Measurements from ENCODE around the gene TMEM209. TPM values are rescaled to one million over a fixed set of nuclear protein-coding genes. Genes with fewer than 3 reads are reported as not detected.
"Not testable (repeated sequence)": the region's sequence is repeated elsewhere in the genome, so short reads cannot be mapped to it uniquely, and the experiment has no call there.

Gene TMEM209
- 10 to 100 TPM; 14.2 to 17.3 (median 16.9) TPM for total RNA-seq (2021; fragmentation: NEBNext Ultra II Directional; extraction: Animal tissue kit (Norgen Biotek cat#: 25700))
- long read RNA-seq, transcript TMEM209-201 (15 exons, 3,545 nt), result major isoform, 8 of 18 reads
- long read RNA-seq, partial matches to known transcripts, result 3 of 18 reads
- long read RNA-seq, other reads (novel, unspliced or antisense), result 6 of 18 reads

DNA sequence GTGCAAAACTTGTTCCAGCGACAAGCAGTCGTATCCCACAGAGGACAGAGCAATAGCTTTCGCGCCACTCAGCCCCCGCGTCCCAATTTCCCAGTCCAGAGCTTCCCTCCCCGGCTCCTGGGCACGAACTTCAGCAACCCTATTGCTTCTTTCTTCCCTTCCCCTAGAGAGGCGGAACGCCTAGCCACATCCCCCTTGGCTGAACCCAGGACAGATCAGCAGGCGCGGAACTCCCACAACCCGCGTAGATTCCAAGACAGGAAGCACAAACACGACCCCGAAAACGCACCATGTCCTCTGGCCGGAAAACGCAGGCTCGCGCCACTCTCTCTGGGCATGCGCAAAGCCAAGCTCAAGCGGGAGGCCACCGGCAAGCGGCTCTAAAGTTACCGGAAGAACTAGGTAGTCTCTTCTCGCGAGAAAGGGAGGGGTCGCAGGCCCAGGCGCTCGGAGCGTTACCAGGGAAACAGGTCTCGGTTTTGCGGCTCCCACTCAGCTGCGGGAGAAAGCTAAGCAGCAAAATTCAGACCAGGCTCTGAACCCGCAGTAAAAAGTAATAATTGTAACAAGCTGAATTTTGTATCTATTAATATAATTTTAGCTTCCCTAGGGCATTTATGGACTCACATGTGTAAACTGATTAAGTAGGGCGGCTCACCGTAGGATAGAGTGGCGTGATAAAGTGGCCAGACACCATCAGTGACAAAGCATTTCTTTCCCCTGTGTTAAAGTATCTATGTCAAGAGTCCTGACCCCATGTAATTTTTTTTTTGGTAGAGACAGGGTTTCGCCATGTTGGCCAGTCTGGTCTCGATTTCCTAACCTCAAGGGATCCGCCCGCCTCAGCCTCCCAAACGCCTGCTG is at the start of gene TMEM209:
TMEM209 (minus strand) TSS at position 323 of the 864 bp plus-strand sequence; CDS start at position 292, 31 bp downstream.
- Mint-ChIP-seq H3K36me3 (ENCODE audit: low read depth) (peaks cover 32% of the 10 kb centered on the region), H3K4me3 (peak within 1 kb of the TSS; percentile 100), H3K27ac (peak within 1 kb of the TSS; percentile 99), H3K4me1 (ENCODE audit: low read depth) (peaks cover 47% of the 10 kb centered on the region), H3K27me3 (ENCODE audit: insufficient read depth) (peaks cover 6% of the 10 kb centered on the region), H3K9me3 (no peaks in the 10 kb centered on the region)
- peak; percentile 95 for DNase-seq
- TF ChIP-seq, protein P1, sequence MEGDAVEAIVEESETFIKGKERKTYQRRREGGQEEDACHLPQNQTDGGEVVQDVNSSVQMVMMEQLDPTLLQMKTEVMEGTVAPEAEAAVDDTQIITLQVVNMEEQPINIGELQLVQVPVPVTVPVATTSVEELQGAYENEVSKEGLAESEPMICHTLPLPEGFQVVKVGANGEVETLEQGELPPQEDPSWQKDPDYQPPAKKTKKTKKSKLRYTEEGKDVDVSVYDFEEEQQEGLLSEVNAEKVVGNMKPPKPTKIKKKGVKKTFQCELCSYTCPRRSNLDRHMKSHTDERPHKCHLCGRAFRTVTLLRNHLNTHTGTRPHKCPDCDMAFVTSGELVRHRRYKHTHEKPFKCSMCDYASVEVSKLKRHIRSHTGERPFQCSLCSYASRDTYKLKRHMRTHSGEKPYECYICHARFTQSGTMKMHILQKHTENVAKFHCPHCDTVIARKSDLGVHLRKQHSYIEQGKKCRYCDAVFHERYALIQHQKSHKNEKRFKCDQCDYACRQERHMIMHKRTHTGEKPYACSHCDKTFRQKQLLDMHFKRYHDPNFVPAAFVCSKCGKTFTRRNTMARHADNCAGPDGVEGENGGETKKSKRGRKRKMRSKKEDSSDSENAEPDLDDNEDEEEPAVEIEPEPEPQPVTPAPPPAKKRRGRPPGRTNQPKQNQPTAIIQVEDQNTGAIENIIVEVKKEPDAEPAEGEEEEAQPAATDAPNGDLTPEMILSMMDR (IDR thresholded peaks at IDR 0.05), result no peak

DNA sequence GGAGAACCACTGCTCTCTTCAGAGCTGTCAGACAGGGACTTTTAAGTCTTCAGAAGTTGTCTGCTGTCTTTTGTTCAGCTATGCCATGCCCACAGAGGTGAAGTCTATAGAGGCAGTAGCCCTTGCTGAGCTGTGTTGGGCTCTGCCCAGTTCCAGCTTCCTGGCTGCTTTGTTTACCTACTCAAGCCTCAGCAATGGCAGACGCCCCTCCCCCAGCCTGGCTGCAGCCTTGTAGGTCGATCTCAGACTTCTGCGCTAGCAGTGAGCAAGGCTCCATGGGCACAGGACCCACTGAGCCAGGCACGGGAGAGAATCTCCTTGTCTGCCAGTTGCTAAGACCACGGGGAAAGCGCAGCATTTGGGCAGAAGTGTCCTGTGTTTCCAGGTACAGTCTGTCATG is 49.3 kb upstream of the TMEM209 start:
- Mint-ChIP-seq H3K9me3 (peaks cover 44% of the 10 kb centered on the region), H3K27ac (no peak overlapping the region), H3K4me3 (no peak overlapping the region), H3K27me3 (ENCODE audit: insufficient read depth) (peaks cover 41% of the 10 kb centered on the region), H3K4me1 (ENCODE audit: low read depth) (no peaks in the 10 kb centered on the region), H3K36me3 (ENCODE audit: low read depth) (peaks cover 16% of the 10 kb centered on the region)
- no peak for DNase-seq
- TF ChIP-seq, protein P1 (IDR thresholded peaks at IDR 0.05), result no peak

DNA sequence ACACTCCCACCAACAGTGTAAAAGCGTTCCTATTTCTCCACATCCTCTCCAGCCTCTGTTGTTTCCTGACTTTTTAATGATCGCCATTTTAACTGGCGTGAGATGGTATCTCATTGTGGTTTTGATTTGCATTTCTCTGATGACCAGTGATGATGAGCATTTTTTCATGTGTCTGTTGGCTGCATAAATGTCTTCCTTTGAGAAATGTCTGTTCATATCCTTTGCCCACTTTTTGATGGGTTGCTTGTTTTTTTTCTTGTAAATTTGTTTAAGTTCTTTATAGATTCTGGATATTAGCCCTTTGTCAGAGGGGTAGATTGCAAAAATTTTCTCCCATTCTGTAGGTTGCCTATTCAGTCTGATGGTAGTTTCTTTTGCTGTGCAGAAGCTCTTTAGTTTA is 44.4 kb upstream of the TMEM209 start:
- H3K4me1 Mint-ChIP-seq (ENCODE audit: low read depth); H3K27ac Mint-ChIP-seq; H3K4me3 Mint-ChIP-seq; DNase-seq: not testable (repeated sequence)
- peaks cover 44% of the 10 kb centered on the region for H3K27me3 Mint-ChIP-seq (ENCODE audit: insufficient read depth)
- H3K9me3 Mint-ChIP-seq, result peaks cover 19% of the 10 kb centered on the region
- peaks cover 14% of the 10 kb centered on the region for H3K36me3 Mint-ChIP-seq (ENCODE audit: low read depth)

DNA sequence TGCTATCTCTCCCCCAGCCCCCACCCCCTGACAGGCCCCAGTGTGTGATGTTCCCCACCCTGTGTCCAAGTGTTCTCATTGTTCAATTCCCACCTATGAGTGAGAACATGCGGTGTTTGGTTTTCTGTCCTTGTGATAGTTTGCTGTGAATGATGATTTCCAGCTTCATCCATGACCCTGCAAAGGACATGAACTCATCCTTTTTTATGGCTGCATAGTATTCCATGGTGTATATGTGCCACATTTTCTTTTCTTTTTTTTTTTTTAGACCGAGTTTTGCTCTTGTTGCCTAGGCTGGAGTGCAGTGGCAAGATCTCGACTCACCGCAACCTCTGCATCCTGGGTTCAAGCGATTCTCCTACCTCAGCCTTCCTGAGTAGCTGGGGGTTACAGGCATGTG is 43.6 kb upstream of the TMEM209 start:
- not testable (repeated sequence) for H3K27ac Mint-ChIP-seq; H3K4me1 Mint-ChIP-seq (ENCODE audit: low read depth); H3K4me3 Mint-ChIP-seq; DNase-seq
- Mint-ChIP-seq H3K9me3 (peaks cover 15% of the 10 kb centered on the region), H3K36me3 (ENCODE audit: low read depth) (peaks cover 14% of the 10 kb centered on the region), H3K27me3 (ENCODE audit: insufficient read depth) (peaks cover 48% of the 10 kb centered on the region)

DNA sequence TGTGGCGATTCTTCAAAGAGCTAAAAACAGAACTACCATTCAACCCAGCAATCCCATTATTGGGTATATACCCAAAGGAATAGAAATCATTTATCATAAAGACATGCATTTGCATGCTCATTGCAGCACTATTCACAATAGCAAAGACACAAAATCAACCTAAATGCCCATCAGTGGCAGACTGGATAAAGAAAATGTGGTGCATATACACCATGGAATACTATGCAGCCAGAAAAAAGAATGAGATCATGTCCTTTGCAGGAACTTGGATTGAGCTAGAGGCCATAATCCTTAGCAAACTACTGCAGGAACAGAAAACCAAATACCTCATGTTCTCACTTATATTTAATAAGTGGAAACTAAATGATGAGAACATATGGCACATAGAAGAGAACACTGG is 41.3 kb upstream of the TMEM209 start:
- peaks cover 32% of the 10 kb centered on the region for H3K27me3 Mint-ChIP-seq (ENCODE audit: insufficient read depth)
- not testable (repeated sequence) for H3K4me3 Mint-ChIP-seq; H3K9me3 Mint-ChIP-seq; DNase-seq; H3K27ac Mint-ChIP-seq; H3K36me3 Mint-ChIP-seq (ENCODE audit: low read depth)
- H3K4me1 Mint-ChIP-seq (ENCODE audit: low read depth), result peaks cover 20% of the 10 kb centered on the region

DNA sequence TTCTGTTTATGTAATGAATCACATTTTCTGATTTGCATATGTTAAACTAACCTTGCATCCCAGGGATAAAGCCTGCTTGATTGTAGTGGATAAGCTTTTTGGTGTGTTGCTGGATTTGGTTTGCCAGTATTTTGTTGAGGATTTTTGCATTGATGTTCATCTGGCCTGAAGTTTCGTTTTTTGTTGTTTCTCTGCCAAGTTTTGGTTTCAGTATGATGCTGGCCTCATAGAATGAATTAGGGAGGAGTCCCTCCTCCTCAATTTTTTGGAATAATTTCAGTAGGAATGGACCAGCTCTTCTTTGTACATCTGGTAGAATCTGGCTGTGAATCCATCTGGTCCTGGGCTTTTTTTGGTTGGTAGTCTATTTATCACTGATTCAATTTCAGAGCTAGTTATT is 38.3 kb upstream of the TMEM209 start:
- not testable (repeated sequence) for H3K9me3 Mint-ChIP-seq; H3K27ac Mint-ChIP-seq; H3K36me3 Mint-ChIP-seq (ENCODE audit: low read depth); DNase-seq; H3K4me3 Mint-ChIP-seq
- Mint-ChIP-seq H3K4me1 (ENCODE audit: low read depth) (peaks cover 20% of the 10 kb centered on the region), H3K27me3 (ENCODE audit: insufficient read depth) (peaks cover 25% of the 10 kb centered on the region)

DNA sequence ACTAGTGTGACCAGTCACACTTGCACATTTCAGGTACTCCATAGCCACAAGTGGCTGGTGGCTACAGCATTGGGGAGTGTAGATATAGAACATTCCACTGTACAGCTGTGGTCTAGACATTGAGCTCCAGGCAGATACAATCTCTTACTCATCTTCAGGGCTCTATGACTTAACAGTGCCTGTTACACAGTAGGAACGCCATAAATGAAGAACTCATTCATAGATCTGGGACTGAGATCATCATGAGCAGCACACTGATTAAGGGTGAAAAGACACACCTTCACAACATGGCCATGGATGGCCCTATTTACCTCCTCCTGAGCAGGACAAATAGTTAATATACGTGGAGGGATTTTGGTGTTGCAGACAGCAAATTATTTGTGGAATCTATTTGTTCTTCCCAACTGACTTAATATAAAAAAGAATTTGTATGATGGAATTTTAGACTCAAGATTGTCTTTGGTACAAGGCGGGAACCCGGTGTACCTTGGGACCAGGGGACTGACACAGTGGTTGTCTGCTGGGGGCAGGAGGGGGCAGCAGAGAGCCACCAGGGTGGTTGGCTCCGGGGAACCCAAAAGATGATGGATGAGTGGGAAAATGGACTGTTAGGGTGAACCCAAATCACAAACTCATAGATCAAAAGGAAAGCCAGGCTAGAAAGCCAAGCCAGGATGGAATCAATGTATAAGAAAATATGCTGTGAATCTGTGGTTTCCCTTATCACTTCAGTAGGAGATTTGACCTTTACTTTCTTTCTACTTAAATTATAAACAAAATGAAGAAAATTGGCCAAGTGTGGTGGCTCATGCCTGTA is 37.2 kb upstream of the TMEM209 start:
- Mint-ChIP-seq H3K9me3 (peaks cover 8% of the 10 kb centered on the region), H3K4me1 (ENCODE audit: low read depth) (peaks cover 20% of the 10 kb centered on the region)
- TF ChIP-seq, protein P1 (IDR thresholded peaks at IDR 0.05), result peak; percentile 86

More for the DNA sequence above, 37.2 kb upstream of the TMEM209 start:
- 0 out of 2 replicates have a peak, but pooled peaks cover 7% of the 10 kb centered on the region for H3K36me3 Mint-ChIP-seq (ENCODE audit: low read depth)
- no peak overlapping the region for H3K27ac Mint-ChIP-seq
- no peak overlapping the region for H3K4me3 Mint-ChIP-seq
- H3K27me3 Mint-ChIP-seq (ENCODE audit: insufficient read depth), result peaks cover 27% of the 10 kb centered on the region
- DNase-seq, result peak; percentile 70

Measured in HFFc6 (cell line).